ENCODE results near the gene ZNF546.
"Not testable (repeated sequence)": the region's sequence is repeated elsewhere in the genome, so short reads cannot be mapped to it uniquely, and the experiment has no call there.

ZNF546 gene

DNA sequence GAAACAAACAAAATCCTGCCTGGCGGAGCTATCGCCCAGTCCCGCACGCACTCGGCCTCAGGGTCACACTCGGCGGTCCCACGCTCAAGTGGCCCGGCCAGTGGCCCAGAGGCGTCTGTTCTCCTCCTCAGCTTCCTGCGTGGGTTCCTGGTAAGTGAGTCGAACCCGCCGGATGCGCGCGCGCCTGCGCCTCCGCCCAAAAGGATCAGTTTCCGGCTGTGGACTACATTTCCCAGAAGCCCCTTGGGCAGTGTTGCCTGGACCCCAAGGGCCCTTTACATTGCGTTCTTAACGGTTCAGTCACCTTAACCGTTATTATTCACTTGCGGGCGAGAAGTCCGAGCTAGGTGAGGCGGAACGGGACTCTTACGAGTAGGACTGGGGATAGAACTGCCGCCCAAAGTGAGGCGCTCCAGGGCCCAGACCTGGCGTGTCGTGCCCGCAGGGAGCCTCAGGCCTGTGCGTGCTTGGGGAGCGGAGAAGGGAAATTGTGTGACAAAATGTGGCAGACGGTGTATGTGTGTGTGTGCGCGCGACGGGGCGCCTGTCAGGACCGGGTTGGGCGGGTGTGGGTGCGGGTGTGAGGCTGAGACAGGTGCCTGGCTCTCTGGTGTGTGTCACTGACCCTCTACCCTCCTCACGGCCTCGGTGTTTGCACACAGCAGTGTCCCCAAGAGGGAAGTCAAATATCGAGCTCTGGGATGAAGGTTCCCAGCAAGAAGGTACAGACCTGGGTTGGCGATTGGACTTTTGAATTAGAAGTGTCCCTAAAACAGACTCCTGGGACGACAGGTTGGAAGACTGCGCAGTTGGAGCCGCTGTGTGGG lies at the start of gene ZNF546:
ZNF546 (plus strand) TSS at position 250 of the 827 bp plus-strand sequence. CDS start 1,267 bp downstream, outside the sequence.
- H3K9me3 ChIP-seq: no peaks in the 10 kb centered on the region
- TF ChIP-seq, protein P1, sequence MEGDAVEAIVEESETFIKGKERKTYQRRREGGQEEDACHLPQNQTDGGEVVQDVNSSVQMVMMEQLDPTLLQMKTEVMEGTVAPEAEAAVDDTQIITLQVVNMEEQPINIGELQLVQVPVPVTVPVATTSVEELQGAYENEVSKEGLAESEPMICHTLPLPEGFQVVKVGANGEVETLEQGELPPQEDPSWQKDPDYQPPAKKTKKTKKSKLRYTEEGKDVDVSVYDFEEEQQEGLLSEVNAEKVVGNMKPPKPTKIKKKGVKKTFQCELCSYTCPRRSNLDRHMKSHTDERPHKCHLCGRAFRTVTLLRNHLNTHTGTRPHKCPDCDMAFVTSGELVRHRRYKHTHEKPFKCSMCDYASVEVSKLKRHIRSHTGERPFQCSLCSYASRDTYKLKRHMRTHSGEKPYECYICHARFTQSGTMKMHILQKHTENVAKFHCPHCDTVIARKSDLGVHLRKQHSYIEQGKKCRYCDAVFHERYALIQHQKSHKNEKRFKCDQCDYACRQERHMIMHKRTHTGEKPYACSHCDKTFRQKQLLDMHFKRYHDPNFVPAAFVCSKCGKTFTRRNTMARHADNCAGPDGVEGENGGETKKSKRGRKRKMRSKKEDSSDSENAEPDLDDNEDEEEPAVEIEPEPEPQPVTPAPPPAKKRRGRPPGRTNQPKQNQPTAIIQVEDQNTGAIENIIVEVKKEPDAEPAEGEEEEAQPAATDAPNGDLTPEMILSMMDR (IDR thresholded peaks at IDR 0.05): no peak
- H3K4me1 ChIP-seq (ENCODE audit: control insufficient read depth in 1 of 2, insufficient read depth in 1 of 2, low read depth in 1 of 2, low read length in 1 of 2): peaks cover 14% of the 10 kb centered on the region in 2 experiments
- no peaks in the 10 kb centered on the region for H3K36me3 ChIP-seq
- peak within 1 kb of the TSS; percentile 72 for H3K27ac ChIP-seq
- H3K27me3 ChIP-seq: no peaks in the 10 kb centered on the region
- H3K4me3 ChIP-seq (ENCODE audit: low read depth in 1 of 2, low read length in 1 of 2): peak within 1 kb of the TSS; percentile 72 to 73

DNA sequence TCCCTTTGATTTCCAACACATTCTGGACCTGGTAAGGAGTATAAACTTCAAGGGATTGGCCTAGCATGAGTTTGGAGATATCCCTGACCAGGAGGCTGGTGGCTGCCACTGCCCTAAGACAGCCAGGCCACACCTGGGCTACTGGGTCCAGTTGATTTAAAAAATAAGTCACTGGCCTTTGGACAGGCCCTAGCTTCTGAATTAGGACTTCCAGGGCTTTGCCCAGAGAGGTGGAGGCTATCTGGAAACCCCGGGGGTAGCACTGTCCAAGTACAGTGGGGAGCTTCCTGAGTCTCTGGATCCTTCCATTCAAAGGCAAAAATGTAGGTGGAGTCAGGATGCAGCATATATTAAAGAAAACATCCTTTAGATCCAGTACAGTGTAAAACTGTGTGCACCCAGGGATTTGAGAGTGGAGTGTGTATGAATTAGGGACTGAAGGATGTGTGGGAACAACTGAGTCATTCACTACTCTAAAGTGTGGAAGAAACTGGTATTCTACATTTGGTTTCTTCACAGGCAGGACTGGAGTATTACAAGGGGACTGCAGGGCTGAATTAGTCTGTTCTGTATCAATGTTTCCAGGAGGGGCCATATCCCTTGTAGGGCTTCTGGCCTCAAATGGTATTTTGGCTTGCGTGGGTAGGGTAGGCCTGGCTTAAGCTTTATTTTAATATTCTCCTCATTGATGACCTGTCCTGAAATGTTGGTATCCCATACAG lies 47.7 kb upstream of the ZNF546 start:
- TF ChIP-seq, protein P1 (IDR thresholded peaks at IDR 0.05): no peak

GRCh38 chr19:39951065-39951650 lies 45.7 kb upstream of the ZNF546 start:
- Histone ChIP-seq H3K4me3 (ENCODE audit: low read depth in 1 of 2, low read length in 1 of 2) (no peak overlapping the region), H3K36me3 (no peaks in the 10 kb centered on the region), H3K4me1 (ENCODE audit: control insufficient read depth in 1 of 2, insufficient read depth in 1 of 2, low read depth in 1 of 2, low read length in 1 of 2) (peaks cover 22 to 63% of the 10 kb centered on the region in 2 experiments), H3K27me3 (peaks cover 54% of the 10 kb centered on the region), H3K9me3 (no peaks in the 10 kb centered on the region), H3K27ac (no peak overlapping the region)
- TF ChIP-seq, protein P1 (IDR thresholded peaks at IDR 0.05): no peak

More for the DNA sequence above, 47.7 kb upstream of the ZNF546 start:
- no peaks in the 10 kb centered on the region for H3K9me3 ChIP-seq
- H3K36me3 ChIP-seq: no peaks in the 10 kb centered on the region
- no peak overlapping the region for H3K27ac ChIP-seq
- H3K4me3 ChIP-seq (ENCODE audit: low read depth in 1 of 2, low read length in 1 of 2): no peak overlapping the region
- peaks cover 63% of the 10 kb centered on the region for H3K27me3 ChIP-seq
- H3K4me1 ChIP-seq (ENCODE audit: control insufficient read depth in 1 of 2, insufficient read depth in 1 of 2, low read depth in 1 of 2, low read length in 1 of 2): peaks cover 22 to 67% of the 10 kb centered on the region in 2 experiments

DNA sequence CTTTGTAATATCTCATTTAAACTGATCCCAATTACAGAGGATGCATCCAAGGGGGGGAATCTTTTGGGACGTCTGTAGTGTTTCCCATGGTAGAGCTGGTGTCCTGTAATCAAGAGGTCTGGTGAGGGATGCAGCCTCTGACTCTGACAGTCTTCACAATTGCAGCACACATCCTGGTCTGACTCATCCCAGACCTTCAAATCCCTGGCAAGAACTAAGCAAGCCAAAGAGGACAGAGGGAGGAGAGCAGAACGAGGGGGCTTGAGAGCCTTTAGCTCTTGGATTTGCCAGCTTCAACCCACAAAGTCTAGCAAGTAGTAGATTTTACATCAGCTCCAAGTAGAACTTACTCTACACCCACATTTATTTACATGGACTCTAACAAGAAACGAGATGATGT lies 45.2 kb upstream of the ZNF546 start:
- H3K27me3 ChIP-seq: peaks cover 54% of the 10 kb centered on the region
- H3K27ac ChIP-seq: no peak overlapping the region
- no peaks in the 10 kb centered on the region for H3K9me3 ChIP-seq
- H3K36me3 ChIP-seq: no peaks in the 10 kb centered on the region
- TF ChIP-seq, protein P1 (IDR thresholded peaks at IDR 0.05): no peak
- H3K4me1 ChIP-seq (ENCODE audit: control insufficient read depth in 1 of 2, insufficient read depth in 1 of 2, low read depth in 1 of 2, low read length in 1 of 2): peaks cover 22 to 61% of the 10 kb centered on the region in 2 experiments
- H3K4me3 ChIP-seq (ENCODE audit: low read depth in 1 of 2, low read length in 1 of 2): no peak overlapping the region

- Histone ChIP-seq H3K36me3 (no peaks in the 10 kb centered on the region), H3K9me3 (no peaks in the 10 kb centered on the region), H3K4me3 (ENCODE audit: low read depth in 1 of 2, low read length in 1 of 2) (peak overlapping the region; percentile 24 to 58), H3K4me1 (ENCODE audit: control insufficient read depth in 1 of 2, insufficient read depth in 1 of 2, low read depth in 1 of 2, low read length in 1 of 2) (peaks cover 22 to 47% of the 10 kb centered on the region in 2 experiments), H3K27ac (peak overlapping the region; percentile 73), H3K27me3 (peaks cover 44% of the 10 kb centered on the region)
- TF ChIP-seq, protein P1 (IDR thresholded peaks at IDR 0.05): no peak
These were observed 42.9 kb upstream of the ZNF546 start for GRCh38 chr19:39953915-39954314.

GRCh38 chr19:39957886-39958285 lies 39.0 kb upstream of the ZNF546 start:
- peaks cover 61% of the 10 kb centered on the region for H3K27me3 ChIP-seq

GRCh38 chr19:39958942-39959341 lies 37.9 kb upstream of the ZNF546 start:
- not testable (repeated sequence) for H3K27ac ChIP-seq; H3K4me3 ChIP-seq (ENCODE audit: low read depth in 1 of 2, low read length in 1 of 2); H3K9me3 ChIP-seq; H3K36me3 ChIP-seq
- Histone ChIP-seq H3K4me1 (ENCODE audit: control insufficient read depth in 1 of 2, insufficient read depth in 1 of 2, low read depth in 1 of 2, low read length in 1 of 2) (peaks cover 5 to 33% of the 10 kb centered on the region in 2 experiments), H3K27me3 (peaks cover 70% of the 10 kb centered on the region)

More at GRCh38 chr19:39957886-39958285, 39.0 kb upstream of the ZNF546 start:
- not testable (repeated sequence) for H3K9me3 ChIP-seq; H3K4me3 ChIP-seq (ENCODE audit: low read depth in 1 of 2, low read length in 1 of 2); H3K36me3 ChIP-seq; H3K27ac ChIP-seq
- peaks cover 15 to 37% of the 10 kb centered on the region in 2 experiments for H3K4me1 ChIP-seq (ENCODE audit: control insufficient read depth in 1 of 2, insufficient read depth in 1 of 2, low read depth in 1 of 2, low read length in 1 of 2)

- not testable (repeated sequence) for H3K27ac ChIP-seq; H3K36me3 ChIP-seq; H3K4me3 ChIP-seq (ENCODE audit: low read depth in 1 of 2, low read length in 1 of 2)
These were observed 37.5 kb upstream of the ZNF546 start for GRCh38 chr19:39959407-39959806.

More at GRCh38 chr19:39959407-39959806, 37.5 kb upstream of the ZNF546 start:
- H3K27me3 ChIP-seq: peaks cover 71% of the 10 kb centered on the region
- not testable (repeated sequence) for H3K9me3 ChIP-seq
- peaks cover under 1 to 30% of the 10 kb centered on the region in 2 experiments for H3K4me1 ChIP-seq (ENCODE audit: control insufficient read depth in 1 of 2, insufficient read depth in 1 of 2, low read depth in 1 of 2, low read length in 1 of 2)
